Measurements from ENCODE around the gene HSD17B12. TPM values are rescaled to one million over a fixed set of nuclear protein-coding genes. Genes with fewer than 3 reads are reported as not detected.

HSD17B12 gene
- total RNA-seq, 4 donors from 2014 or later, result 38.8 to 52.7 (median 41.8) TPM

GRCh38 chr11:43904742-43905535 lies 224.4 kb downstream of the HSD17B12 start:
- peaks cover 16 to 21% (median 16%) of the 10 kb centered on the region in 4 donors for H3K4me1 ChIP-seq
- TF ChIP-seq POLR2A (IDR thresholded peaks at IDR 0.05; ENCODE audit: low read depth), result no peak
- no peak for TF ChIP-seq POLR2AphosphoS5 (IDR thresholded peaks at IDR 0.05)
- TF ChIP-seq EP300 (IDR thresholded peaks at IDR 0.05), result no peak
- no peak for TF ChIP-seq CTCF (IDR thresholded peaks at IDR 0.05)
- 57% methylated on average over 10 of the region's 10 CpGs for WGBS
- intact Hi-C loops (cut with DNase I), result loop anchor here (5.0 kb wide), 1 partner anchor 42 kb away; no protein-coding TSS in a partner anchor
- DNase-seq (ENCODE audit: extremely low spot score), result no peak
- H3K4me3 ChIP-seq, result no peak overlapping the region
- peaks cover 23 to 51% (median 35%) of the 10 kb centered on the region in 4 donors for H3K36me3 ChIP-seq
- no peaks in the 10 kb centered on the region for H3K27me3 ChIP-seq
- H3K27ac ChIP-seq (replicated peaks in 1 of 4), result peak overlapping the region; percentile 13 to 53 (median 41)
- H3K9me3 ChIP-seq, result no peaks in the 10 kb centered on the region

- Histone ChIP-seq H3K9me3 (no peaks in the 10 kb centered on the region), H3K36me3 (peaks cover 23 to 60% (median 38%) of the 10 kb centered on the region in 4 donors), H3K27ac (replicated peaks in 1 of 4) (peak overlapping the region in 2 of 4 donors; percentile 50 to 53), H3K4me1 (peaks cover 16 to 21% (median 16%) of the 10 kb centered on the region in 4 donors), H3K27me3 (no peaks in the 10 kb centered on the region), H3K4me3 (no peak overlapping the region)
- WGBS, result 66% methylated on average over 2 of the region's 2 CpGs
- intact Hi-C loops (cut with DNase I), result loop anchor here (5.0 kb wide), 1 partner anchor 41 kb away; no protein-coding TSS in a partner anchor
- TF ChIP-seq POLR2AphosphoS5 (IDR thresholded peaks at IDR 0.05) (no peak), CTCF (IDR thresholded peaks at IDR 0.05) (no peak), POLR2A (IDR thresholded peaks at IDR 0.05; ENCODE audit: low read depth) (no peak), EP300 (IDR thresholded peaks at IDR 0.05) (no peak)
- no peak for DNase-seq (ENCODE audit: extremely low spot score)
Measured at GRCh38 chr11:43905813-43906241, 225.3 kb downstream of the HSD17B12 start.

Small RNAs within 50 kb of the gene (small RNA-seq; reads per million reads assigned to genes)
- gene PHBP2, result 0 reads per million in 3 donors
- gene RPL23AP63, result 0 reads per million in 3 donors

Other genes with a start within 250 kb of the HSD17B12 start
- gene ALKBH3, start 200.1 kb downstream of the HSD17B12 start, total RNA-seq, result 10 to 100 TPM; 17.4 to 38.2 (median 24.6) TPM